ENCODE results near the gene CFAP45. TPM values are rescaled to one million over a fixed set of nuclear protein-coding genes. Genes with fewer than 3 reads are reported as not detected.

Gene CFAP45
- total and polyA plus RNA-seq, 9 of the 15 experiments (the other 6 are each of a cell fraction or from before 2014, with no cell fraction given): 0.65 to 2.4 (median 1.5) TPM

- H3K4me2 ChIP-seq (ENCODE audit: insufficient read depth, low read length): no peak overlapping the region
- ChIA-PET POLR2A (interaction anchor here (0.6 to 1.5 kb wide), 3 partner anchors 15 to 59 kb away, joined by 3 to 5 read pairs (median 4); no protein-coding TSS in a partner anchor), CTCF (ENCODE audit: low intra/inter-chr PET ratio) (interaction anchor here (6.5 kb wide), 1 partner anchor 68 kb away, joined by 75 read pairs; no protein-coding TSS in a partner anchor)
- H3K27me3 ChIP-seq (ENCODE audit: control insufficient read depth in 2 of 2, insufficient read depth in 2 of 2, low read length in 2 of 2): peaks cover 11 to 59% of the 10 kb centered on the region in 2 experiments
- in situ Hi-C loops (cut with MboI): loop anchor here (5.0 kb wide), 1 partner anchor 69 kb away; no protein-coding TSS in a partner anchor
- intact Hi-C loops (cut with micrococcal nuclease): loop anchor here (5.0 kb wide), 2 partner anchors 141 to 144 kb away; partner anchors contain the start of gene KCNJ9
- FAIRE-seq (no peak), DNase-seq (ENCODE audit: extremely low read depth in 1 of 4, low spot score in 3 of 4) (no peak), ATAC-seq (no peak)
- H3K9me3 ChIP-seq (replicated peaks; ENCODE audit: control insufficient read depth, insufficient read depth, low read depth, low read length): no peaks in the 10 kb centered on the region
- H3K36me3 ChIP-seq (ENCODE audit: control insufficient read depth, insufficient read depth, low read length): no peaks in the 10 kb centered on the region
- no peak overlapping the region for H3K27ac ChIP-seq (ENCODE audit: extremely low read depth, low read depth, low read length)
- H3K79me2 ChIP-seq (ENCODE audit: control insufficient read depth, insufficient read depth, low read length): no peaks in the 10 kb centered on the region
- BruUV-seq (replicated peaks): no TSS peak
- no peak overlapping the region for H3K4me3 ChIP-seq
- WGBS (ENCODE audit: insufficient coverage, low coverage, missing lambda C conversion rate): 5% methylated on average over 7 of the region's 7 CpGs
- H4K20me1 ChIP-seq (replicated peaks; ENCODE audit: control insufficient read depth, insufficient read depth, low read length): peaks cover 3% of the 10 kb centered on the region; the same call in 1 of the 2 replicates
- no peak overlapping the region for H2AFZ ChIP-seq (ENCODE audit: low read depth, low read length)
- peaks cover 4 to 18% of the 10 kb centered on the region in 2 experiments; a peak in 4 of 5 replicates for H3K4me1 ChIP-seq (replicated peaks in 1 of 2; ENCODE audit: control insufficient read depth in 2 of 2, insufficient read depth in 2 of 2, low read length in 2 of 2)
- H3K9me1 ChIP-seq (ENCODE audit: control insufficient read depth, insufficient read depth, low read length): no peaks in the 10 kb centered on the region
- H3K9ac ChIP-seq (ENCODE audit: insufficient read depth in 1 of 2, low read depth in 2 of 2, low read length in 2 of 2): no peak overlapping the region; a peak in 1 of 4 replicates
- no peak for TF ChIP-seq CREBBP (IDR thresholded peaks at IDR 0.05; ENCODE audit: low read depth, low read length)
- TF ChIP-seq, protein P1, sequence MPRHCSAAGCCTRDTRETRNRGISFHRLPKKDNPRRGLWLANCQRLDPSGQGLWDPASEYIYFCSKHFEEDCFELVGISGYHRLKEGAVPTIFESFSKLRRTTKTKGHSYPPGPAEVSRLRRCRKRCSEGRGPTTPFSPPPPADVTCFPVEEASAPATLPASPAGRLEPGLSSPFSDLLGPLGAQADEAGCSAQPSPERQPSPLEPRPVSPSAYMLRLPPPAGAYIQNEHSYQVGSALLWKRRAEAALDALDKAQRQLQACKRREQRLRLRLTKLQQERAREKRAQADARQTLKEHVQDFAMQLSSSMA (CRISPR knock-in tag; IDR thresholded peaks at IDR 0.05): no peak
- TF ChIP-seq, protein P2, sequence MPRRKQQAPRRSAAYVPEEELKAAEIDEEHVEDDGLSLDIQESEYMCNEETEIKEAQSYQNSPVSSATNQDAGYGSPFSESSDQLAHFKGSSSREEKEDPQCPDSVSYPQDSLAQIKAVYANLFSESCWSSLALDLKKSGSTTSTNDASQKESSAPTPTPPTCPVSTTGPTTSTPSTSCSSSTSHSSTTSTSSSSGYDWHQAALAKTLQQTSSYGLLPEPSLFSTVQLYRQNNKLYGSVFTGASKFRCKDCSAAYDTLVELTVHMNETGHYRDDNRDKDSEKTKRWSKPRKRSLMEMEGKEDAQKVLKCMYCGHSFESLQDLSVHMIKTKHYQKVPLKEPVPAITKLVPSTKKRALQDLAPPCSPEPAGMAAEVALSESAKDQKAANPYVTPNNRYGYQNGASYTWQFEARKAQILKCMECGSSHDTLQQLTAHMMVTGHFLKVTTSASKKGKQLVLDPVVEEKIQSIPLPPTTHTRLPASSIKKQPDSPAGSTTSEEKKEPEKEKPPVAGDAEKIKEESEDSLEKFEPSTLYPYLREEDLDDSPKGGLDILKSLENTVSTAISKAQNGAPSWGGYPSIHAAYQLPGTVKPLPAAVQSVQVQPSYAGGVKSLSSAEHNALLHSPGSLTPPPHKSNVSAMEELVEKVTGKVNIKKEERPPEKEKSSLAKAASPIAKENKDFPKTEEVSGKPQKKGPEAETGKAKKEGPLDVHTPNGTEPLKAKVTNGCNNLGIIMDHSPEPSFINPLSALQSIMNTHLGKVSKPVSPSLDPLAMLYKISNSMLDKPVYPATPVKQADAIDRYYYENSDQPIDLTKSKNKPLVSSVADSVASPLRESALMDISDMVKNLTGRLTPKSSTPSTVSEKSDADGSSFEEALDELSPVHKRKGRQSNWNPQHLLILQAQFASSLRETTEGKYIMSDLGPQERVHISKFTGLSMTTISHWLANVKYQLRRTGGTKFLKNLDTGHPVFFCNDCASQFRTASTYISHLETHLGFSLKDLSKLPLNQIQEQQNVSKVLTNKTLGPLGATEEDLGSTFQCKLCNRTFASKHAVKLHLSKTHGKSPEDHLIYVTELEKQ (CRISPR knock-in tag; IDR thresholded peaks at IDR 0.05): no peak
- no peak for TF ChIP-seq CBX2 (IDR thresholded peaks at IDR 0.05; ENCODE audit: insufficient read depth, low read length, poor library complexity, severe bottlenecking)
- no peak for TF ChIP-seq DDX20 (tag; IDR thresholded peaks at IDR 0.05; ENCODE audit: low read depth)
- TF ChIP-seq ZFX (CRISPR knock-in tag; IDR thresholded peaks at IDR 0.05): no peak
- TF ChIP-seq ILK (tag; IDR thresholded peaks at IDR 0.05; ENCODE audit: borderline replicate concordance, low read depth): no peak
- TF ChIP-seq ZNF699 (CRISPR knock-in tag; IDR thresholded peaks at IDR 0.05; ENCODE audit: insufficient replicate concordance): no peak
Observed at GRCh38 chr1:159938211-159938852, 38.4 kb upstream of the CFAP45 start.

Measured in K562 (cell line).